Gastroesophageal sphincter (tissue), 4 donors: ENCODE data around the gene DDX10. TPM values are rescaled to one million over a fixed set of nuclear protein-coding genes. Genes with fewer than 3 reads are reported as not detected.

ENCODE experiments used
- ATAC-seq: fragments of 150-250 bp; one replicate; pipeline ENCODE4 v1.9.1; 2016; ENCODE audit warnings: mild to moderate bottlenecking, moderate library complexity
- H3K27ac ChIP-seq, 4 donors: fragments of 200-600 bp; sonication (generic) in 3 of 4; 1 replicate in 3 of 4; 2 replicates in 1 of 4; pipeline ENCODE4 v1.5.1; 2016 to 2019
- H3K27me3 ChIP-seq: fragments of 200-600 bp; sonication (generic); one replicate; pipeline ENCODE4 v1.5.1; 2019
- H3K36me3 ChIP-seq, 2 donors: fragments of 200-600 bp; sonication (generic); one replicate each; pipeline ENCODE4 v1.5.1; 2019; ENCODE audit warnings: control low read depth in 1 of 2
- H3K4me1 ChIP-seq, 3 donors: fragments of 200-600 bp; sonication (generic); 1 replicate in 2 of 3; 2 replicates in 1 of 3; pipeline ENCODE4 v1.5.1; 2016 to 2019; ENCODE audit warnings: control low read depth in 2 of 3
- H3K4me3 ChIP-seq, 2 donors: fragments of 200-600 bp; sonication (generic); one replicate each; pipeline ENCODE4 v1.5.1; 2019; ENCODE audit warnings: mild to moderate bottlenecking in 1 of 2, moderate library complexity in 1 of 2
- H3K9me3 ChIP-seq, 3 donors: fragments of 200-600 bp; sonication (generic); one replicate each; pipeline ENCODE4 v1.5.1; 2017 to 2019; ENCODE audit warnings: control low read depth in 2 of 3
- EP300 ChIP-seq: sonication (generic); formaldehyde crosslinking; IDR thresholded peaks from one replicate; pipeline ENCODE4 v1.6.1; 2017; ENCODE audit warnings: antibody characterized with exemption, mild to moderate bottlenecking
- POLR2A ChIP-seq, 2 donors: fragments of 450-650 bp; IDR thresholded peaks; one replicate each; pipeline ENCODE4 v1.6.1; 2017; ENCODE audit warnings: antibody characterized with exemption in 2 of 2, mild to moderate bottlenecking in 2 of 2, moderate library complexity in 1 of 2
- POLR2AphosphoS5 ChIP-seq: sonication (generic); formaldehyde crosslinking; IDR thresholded peaks from one replicate; pipeline ENCODE4 v1.6.1; 2017; ENCODE audit warnings: antibody characterized with exemption
- WGBS, 2 donors: methylation state at CpG; one replicate each; pipeline ENCODE4 v1.1.5; 2018; ENCODE audit warnings: low coverage in 1 of 2; 5-methylcytosine and 5-hydroxymethylcytosine counted together
- total RNA-seq, 4 donors: library from RNA; depleted of rRNA; stranded (reverse); fragments of >200 nt; gene quantifications; one replicate each; pipeline ENCODE4 v1.1.0, GENCODE V29; 2016
- TF ChIP-seq, protein P1 (sequence below), 4 experiments: fragments of 200-600 bp in 2 of 4; fragments of 450-650 bp in 2 of 4; sonication (generic) in 1 of 4; IDR thresholded peaks; one replicate each; pipeline ENCODE4 v1.5.1; 2017 to 2019; ENCODE audit warnings: antibody characterized with exemption in 4 of 4, mild to moderate bottlenecking in 2 of 4, moderate library complexity in 2 of 4

DDX10 gene
- total RNA-seq, 4 donors from 2014 or later = 16.3 to 44.8 (median 22.5) TPM

DNA sequence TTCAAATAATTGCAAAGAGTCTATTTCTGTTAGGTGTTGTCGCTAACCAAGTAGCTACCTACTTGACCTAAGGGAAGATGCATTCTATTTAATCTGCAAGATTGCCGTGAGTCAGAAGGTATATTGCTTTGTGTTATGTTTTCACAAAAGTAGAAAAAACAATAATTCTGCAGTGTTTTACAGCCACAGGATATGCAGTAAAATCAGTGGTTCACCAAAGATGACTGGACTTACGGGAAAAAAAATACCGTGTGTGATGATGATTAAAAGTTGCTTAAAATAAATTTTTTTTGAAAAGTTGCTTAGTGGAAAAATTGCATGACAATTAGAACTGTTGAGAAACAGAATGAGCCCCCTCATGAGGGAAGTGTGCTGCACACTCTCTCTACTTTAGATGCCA is 209.1 kb downstream of the DDX10 start:
- Histone ChIP-seq H3K4me1 (peaks cover 0 to 13% (median 0%) of the 10 kb centered on the region in 3 donors), H3K27ac (no peak overlapping the region), H3K4me3 (no peak overlapping the region), H3K9me3 (no peaks in the 10 kb centered on the region), H3K27me3 (no peaks in the 10 kb centered on the region), H3K36me3 (no peaks in the 10 kb centered on the region)
- no peak for ATAC-seq
- WGBS, 2 donors = 88 to 98% methylated on average over 4 of the region's 4 CpGs
- TF ChIP-seq, protein P1, sequence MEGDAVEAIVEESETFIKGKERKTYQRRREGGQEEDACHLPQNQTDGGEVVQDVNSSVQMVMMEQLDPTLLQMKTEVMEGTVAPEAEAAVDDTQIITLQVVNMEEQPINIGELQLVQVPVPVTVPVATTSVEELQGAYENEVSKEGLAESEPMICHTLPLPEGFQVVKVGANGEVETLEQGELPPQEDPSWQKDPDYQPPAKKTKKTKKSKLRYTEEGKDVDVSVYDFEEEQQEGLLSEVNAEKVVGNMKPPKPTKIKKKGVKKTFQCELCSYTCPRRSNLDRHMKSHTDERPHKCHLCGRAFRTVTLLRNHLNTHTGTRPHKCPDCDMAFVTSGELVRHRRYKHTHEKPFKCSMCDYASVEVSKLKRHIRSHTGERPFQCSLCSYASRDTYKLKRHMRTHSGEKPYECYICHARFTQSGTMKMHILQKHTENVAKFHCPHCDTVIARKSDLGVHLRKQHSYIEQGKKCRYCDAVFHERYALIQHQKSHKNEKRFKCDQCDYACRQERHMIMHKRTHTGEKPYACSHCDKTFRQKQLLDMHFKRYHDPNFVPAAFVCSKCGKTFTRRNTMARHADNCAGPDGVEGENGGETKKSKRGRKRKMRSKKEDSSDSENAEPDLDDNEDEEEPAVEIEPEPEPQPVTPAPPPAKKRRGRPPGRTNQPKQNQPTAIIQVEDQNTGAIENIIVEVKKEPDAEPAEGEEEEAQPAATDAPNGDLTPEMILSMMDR (IDR thresholded peaks at IDR 0.05) = no peak
- TF ChIP-seq POLR2A (IDR thresholded peaks at IDR 0.05) (no peak), EP300 (no peak), POLR2AphosphoS5 (no peak)

DNA sequence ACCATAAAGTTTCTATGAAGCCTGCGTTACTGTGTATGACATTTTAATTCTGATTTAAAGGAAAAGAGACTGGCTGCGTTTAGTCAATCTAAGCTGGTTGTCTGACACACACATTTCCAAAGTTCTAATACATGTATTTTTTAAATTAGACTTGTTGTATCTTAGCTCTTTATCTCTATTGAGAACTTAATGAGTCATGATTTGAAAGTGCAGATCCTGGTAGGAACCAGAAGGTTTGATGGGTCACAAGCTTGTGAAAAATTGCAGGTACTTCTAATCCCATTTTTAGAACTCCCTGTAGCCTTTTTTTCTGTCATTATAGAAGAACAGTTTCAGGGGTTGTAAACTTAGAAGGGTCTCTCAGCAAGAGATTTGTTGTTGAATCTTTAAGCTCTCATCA is 210.3 kb downstream of the DDX10 start:
- no peak overlapping the region for H3K4me3 ChIP-seq
- TF ChIP-seq POLR2A (IDR thresholded peaks at IDR 0.05) (no peak), POLR2AphosphoS5 (no peak), EP300 (no peak)
- TF ChIP-seq, protein P1 (IDR thresholded peaks at IDR 0.05) = no peak
- H3K27me3 ChIP-seq = no peaks in the 10 kb centered on the region
- peaks cover 0 to 10% (median 0%) of the 10 kb centered on the region in 3 donors for H3K4me1 ChIP-seq
- no peaks in the 10 kb centered on the region for H3K9me3 ChIP-seq
- no peak for ATAC-seq
- H3K27ac ChIP-seq = no peak overlapping the region
- H3K36me3 ChIP-seq = no peaks in the 10 kb centered on the region
- 87 to 92% methylated on average over 2 of the region's 2 CpGs for WGBS, 2 donors

DNA sequence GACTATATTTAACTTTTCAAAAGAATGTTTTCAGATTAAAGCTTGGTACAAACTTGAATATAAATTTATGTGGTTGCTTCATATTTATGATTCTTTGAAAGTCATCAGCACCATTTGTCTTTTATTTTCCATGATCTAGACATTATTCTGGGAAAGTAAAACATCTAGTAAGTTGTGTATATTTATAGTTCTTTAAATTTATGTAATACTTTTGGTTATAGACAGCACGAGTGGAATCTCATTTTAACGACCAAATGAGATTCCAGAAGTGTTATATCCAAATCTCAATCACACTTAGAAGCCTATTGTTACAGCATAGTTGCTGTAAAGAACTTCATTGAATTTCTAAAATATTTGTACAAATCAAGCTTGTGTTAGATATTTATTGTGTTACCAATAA is 212.3 kb downstream of the DDX10 start:
- Histone ChIP-seq H3K9me3 (no peaks in the 10 kb centered on the region), H3K4me3 (no peak overlapping the region), H3K4me1 (peaks cover 0 to 10% (median 0%) of the 10 kb centered on the region in 3 donors), H3K27me3 (no peaks in the 10 kb centered on the region), H3K27ac (no peak overlapping the region), H3K36me3 (no peaks in the 10 kb centered on the region)
- TF ChIP-seq EP300 = no peak
- TF ChIP-seq POLR2A (IDR thresholded peaks at IDR 0.05) = no peak
- TF ChIP-seq, protein P1 (IDR thresholded peaks at IDR 0.05) = no peak
- WGBS, 2 donors = 57 to 83% methylated on average over 2 of the region's 2 CpGs
- no peak for ATAC-seq

DNA sequence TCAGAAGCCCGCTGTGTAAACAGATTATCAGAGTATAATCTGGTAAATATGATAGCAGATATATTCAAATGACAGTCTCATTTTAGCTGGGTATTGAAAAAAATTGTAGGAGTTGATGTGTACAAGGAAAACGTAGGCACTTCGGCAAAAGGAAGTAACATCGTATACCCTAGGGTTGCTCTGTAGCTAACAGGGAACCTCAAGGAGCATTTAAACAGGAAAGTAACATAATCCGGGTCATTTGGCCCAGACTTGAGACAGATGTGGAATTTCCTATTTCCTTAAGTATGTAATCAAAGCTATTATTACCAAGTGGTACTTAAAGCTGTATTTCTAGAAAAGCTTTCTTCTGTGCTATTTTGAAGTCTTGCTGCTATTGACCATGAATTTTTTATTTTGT is 215.6 kb downstream of the DDX10 start:
- no peak overlapping the region for H3K27ac ChIP-seq
- no peaks in the 10 kb centered on the region for H3K27me3 ChIP-seq
- H3K4me3 ChIP-seq = no peak overlapping the region
- no peaks in the 10 kb centered on the region for H3K9me3 ChIP-seq
- WGBS, 2 donors = 63 to 68% methylated on average over 5 of the region's 5 CpGs
- no peak for ATAC-seq
- H3K4me1 ChIP-seq = peaks cover 0 to 12% (median 0%) of the 10 kb centered on the region in 3 donors
- H3K36me3 ChIP-seq = no peaks in the 10 kb centered on the region
- TF ChIP-seq EP300 (no peak), POLR2AphosphoS5 (no peak), POLR2A (IDR thresholded peaks at IDR 0.05) (no peak)
- TF ChIP-seq, protein P1 (IDR thresholded peaks at IDR 0.05) = no peak

DNA sequence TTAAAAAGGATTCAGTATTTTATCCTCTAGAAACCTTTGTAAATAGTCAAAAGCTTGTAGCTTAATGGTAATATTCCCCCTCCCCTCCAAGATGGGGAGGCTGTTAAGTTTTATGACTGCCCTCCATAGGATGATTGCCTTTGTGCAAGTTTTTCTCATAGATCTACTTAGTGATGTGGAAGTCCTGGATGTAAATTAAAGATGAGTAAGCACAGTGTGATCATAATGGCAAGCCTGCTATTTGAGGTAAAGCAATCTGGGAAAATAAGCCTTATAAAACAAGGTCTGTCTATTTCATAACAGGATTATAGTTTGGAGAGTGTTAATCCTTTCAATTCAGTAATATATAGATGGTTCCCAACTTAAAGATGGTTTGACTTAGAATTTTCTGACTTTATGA is 216.3 kb downstream of the DDX10 start:
- no peaks in the 10 kb centered on the region for H3K9me3 ChIP-seq
- H3K4me3 ChIP-seq = no peak overlapping the region
- no peak for ATAC-seq
- no peaks in the 10 kb centered on the region for H3K36me3 ChIP-seq
- no peak overlapping the region for H3K27ac ChIP-seq
- no peaks in the 10 kb centered on the region for H3K27me3 ChIP-seq
- peaks cover 0 to 12% (median 0%) of the 10 kb centered on the region in 3 donors for H3K4me1 ChIP-seq
- TF ChIP-seq EP300 = no peak
- TF ChIP-seq, protein P1 (IDR thresholded peaks at IDR 0.05) = no peak
